BJ (cell line): ENCODE data around the gene RAB38. TPM values are rescaled to one million over a fixed set of nuclear protein-coding genes. Genes with fewer than 3 reads are reported as not detected.

Experiments used
- CTCF ChIA-PET: fragments of 350-600 bp; formaldehyde crosslinking; extraction: SDS; loops from one replicate; lab custom pipeline; 2021; ENCODE audit warnings: antibody characterized with exemption, inconsistent platforms; lab: Yijun Ruan, JAX
- POLR2A ChIA-PET: fragments of 300-600 bp; sonication (Branson Sonifier 250); formaldehyde crosslinking; extraction: SDS; loops from one replicate; lab custom pipeline; 2021; ENCODE audit warnings: antibody characterized with exemption; lab: Charles Lee
- DNase-seq: peaks from one replicate; pipeline ENCODE4 v3.0.0-alpha.2; 2011; ENCODE audit warnings: low read depth
- H3K27me3 ChIP-seq: 2 replicates; pipeline ENCODE4 v1.6.0; 2011; ENCODE audit warnings: low read length; ENCODE audit not compliant: control insufficient read depth, insufficient read depth
- H3K36me3 ChIP-seq: 2 replicates; pipeline ENCODE4 v1.5.1; 2011; ENCODE audit warnings: low read length; ENCODE audit not compliant: control insufficient read depth, insufficient read depth
- H3K4me3 ChIP-seq: 2 replicates; pipeline ENCODE4 v1.5.1; 2011; ENCODE audit warnings: low read depth, mild to moderate bottlenecking, control low read depth, low read length
- polyA plus RNA-seq: library from polyadenylated mRNA; depleted of rRNA; stranded (reverse); fragments of >200 nt; gene quantifications from 2 replicates; pipeline ENCODE4 v1.2.3, GENCODE V29; 2011
- TF ChIP-seq, protein P1 (sequence below): IDR thresholded peaks from 2 replicates; pipeline ENCODE4 v1.5.1; 2011; ENCODE audit warnings: low read depth, mild to moderate bottlenecking, control low read depth, inconsistent platforms, low read length, moderate library complexity; ENCODE audit not compliant: insufficient read depth

RAB38 gene
- polyA plus RNA-seq, 1 experiment = 4.9 TPM

DNA sequence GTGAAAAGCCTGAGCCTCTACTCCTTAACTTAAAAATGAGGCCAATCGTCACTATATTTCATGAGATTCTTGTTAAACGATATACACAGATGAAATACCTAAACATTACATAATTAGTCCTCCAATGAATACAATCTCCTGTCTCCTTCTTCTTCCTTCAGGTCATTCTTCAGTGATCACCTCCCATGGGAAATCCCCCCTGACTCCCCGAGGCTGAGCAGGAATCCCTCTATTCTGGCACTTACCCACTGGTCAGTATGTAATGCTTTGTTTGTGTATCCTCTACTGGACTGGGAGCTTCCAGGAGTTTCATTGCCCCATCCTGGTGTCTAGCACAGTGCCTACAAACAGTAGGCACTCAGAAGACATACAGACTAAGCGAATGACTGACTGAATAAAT, 52.3 kb downstream of the RAB38 start:
- Histone ChIP-seq H3K4me3 (no peak overlapping the region), H3K27me3 (no peaks in the 10 kb centered on the region), H3K36me3 (no peaks in the 10 kb centered on the region)
- ChIA-PET CTCF (interaction anchor here (0.7 kb wide), 2 partner anchors 21 to 421 kb away, joined by 3 read pairs; no protein-coding TSS in a partner anchor), POLR2A (no interaction called here)
- TF ChIP-seq, protein P1, sequence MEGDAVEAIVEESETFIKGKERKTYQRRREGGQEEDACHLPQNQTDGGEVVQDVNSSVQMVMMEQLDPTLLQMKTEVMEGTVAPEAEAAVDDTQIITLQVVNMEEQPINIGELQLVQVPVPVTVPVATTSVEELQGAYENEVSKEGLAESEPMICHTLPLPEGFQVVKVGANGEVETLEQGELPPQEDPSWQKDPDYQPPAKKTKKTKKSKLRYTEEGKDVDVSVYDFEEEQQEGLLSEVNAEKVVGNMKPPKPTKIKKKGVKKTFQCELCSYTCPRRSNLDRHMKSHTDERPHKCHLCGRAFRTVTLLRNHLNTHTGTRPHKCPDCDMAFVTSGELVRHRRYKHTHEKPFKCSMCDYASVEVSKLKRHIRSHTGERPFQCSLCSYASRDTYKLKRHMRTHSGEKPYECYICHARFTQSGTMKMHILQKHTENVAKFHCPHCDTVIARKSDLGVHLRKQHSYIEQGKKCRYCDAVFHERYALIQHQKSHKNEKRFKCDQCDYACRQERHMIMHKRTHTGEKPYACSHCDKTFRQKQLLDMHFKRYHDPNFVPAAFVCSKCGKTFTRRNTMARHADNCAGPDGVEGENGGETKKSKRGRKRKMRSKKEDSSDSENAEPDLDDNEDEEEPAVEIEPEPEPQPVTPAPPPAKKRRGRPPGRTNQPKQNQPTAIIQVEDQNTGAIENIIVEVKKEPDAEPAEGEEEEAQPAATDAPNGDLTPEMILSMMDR = no peak
- DNase-seq = no peak

DNA sequence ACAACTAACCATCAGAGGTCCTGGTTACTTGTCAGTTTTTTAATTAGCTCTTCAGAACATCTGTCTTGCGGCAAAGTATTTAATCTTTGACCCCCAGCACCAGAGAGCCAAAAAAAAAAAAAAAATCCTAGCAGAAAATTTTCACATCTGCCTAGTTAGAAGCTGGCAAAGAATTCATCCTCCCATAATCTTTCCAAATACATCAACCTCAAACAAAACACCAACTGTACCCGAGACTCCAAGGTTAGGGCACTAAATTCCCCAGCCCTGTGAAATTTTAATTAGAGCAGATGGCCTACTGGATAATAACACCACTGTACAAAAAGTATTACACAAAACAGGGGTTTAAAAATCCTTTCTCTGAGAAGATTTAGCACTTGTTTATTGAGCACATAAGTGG, 55.7 kb downstream of the RAB38 start:
- CTCF ChIA-PET = no interaction called here
- H3K4me3 ChIP-seq = no peak overlapping the region
- no peaks in the 10 kb centered on the region for H3K36me3 ChIP-seq
- POLR2A ChIA-PET = interaction anchor here (0.6 kb wide), 1 partner anchor 74 kb away, joined by 3 read pairs; no protein-coding TSS in a partner anchor
- H3K27me3 ChIP-seq = no peaks in the 10 kb centered on the region
- no peak for DNase-seq
- TF ChIP-seq, protein P1 = no peak

DNA sequence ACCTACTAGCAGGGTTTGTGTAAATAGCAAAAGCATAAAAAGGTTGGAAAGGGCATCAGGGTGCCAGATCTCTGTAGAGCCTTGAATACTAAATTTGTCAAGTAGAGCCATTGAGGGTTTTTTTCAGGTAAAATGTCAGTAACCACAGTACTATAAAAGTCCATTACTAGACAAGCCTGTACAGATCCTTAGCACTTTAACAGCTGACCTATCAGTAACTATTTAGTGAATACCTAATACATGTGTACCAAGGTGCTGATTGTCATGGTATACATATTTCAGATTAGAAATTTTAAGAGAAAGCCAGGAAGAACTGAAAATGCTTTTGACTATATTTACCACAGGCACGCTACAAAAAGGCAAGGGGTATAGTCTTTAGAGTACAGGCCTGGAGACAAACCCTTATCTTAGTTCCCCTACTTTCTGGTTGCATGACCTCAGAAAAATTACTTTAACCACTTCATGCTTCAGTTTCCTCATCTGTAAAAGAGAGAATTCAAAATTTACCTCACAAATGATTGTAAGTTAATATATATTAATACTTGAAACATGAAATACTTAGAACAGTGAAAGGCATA, 57.9 kb downstream of the RAB38 start:
- POLR2A ChIA-PET = no interaction called here
- CTCF ChIA-PET = no interaction called here

DNA sequence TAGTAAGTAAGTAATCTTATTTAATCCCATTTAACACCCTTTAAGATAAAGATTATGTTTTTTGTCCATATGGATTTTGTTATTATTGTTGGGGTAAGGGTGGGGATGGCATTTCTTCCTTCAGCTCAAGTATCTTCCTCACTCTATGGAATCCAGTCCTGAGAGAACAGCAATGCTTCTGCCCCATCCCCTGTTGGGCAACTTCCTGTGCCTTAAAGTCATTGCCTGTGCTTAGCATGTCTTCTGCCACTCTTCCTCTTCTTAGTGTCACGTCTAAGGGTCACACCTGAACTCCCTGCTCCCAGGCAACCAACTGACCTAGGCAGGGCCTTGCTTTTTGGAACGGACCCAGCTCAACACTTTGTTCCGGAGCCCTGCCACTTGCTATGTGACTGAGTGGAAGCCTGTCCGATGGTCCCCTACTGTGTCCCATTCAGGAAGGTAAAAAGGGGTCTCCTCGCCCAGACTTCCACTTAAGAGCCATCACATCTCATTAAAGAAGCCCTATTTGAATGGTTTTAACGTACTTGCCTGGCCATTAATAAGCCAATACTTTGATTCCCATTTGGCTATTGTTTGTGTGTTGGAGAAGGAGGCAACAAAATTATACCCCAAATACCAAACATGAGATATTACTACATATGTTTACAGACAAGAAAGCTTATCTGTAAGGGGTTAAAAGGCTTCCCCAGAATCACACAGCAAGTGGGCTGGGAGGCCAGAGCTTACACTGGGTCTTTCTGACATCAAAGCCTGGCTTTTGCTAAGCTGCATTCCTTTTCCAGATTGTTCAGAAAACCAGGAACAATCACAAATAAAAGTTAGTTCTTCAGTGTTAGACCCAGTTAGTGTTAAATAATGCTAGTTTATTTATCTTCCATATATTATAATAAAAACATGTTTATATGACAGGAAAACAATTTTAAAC, 59.2 kb downstream of the RAB38 start:
- ChIA-PET CTCF (no interaction called here), POLR2A (no interaction called here)
- Histone ChIP-seq H3K27me3 (no peaks in the 10 kb centered on the region), H3K4me3 (no peak overlapping the region), H3K36me3 (no peaks in the 10 kb centered on the region)
- DNase-seq = no peak
- TF ChIP-seq, protein P1 = no peak

More for the DNA sequence above, 57.9 kb downstream of the RAB38 start:
- Histone ChIP-seq H3K4me3 (no peak overlapping the region), H3K36me3 (no peaks in the 10 kb centered on the region), H3K27me3 (no peaks in the 10 kb centered on the region)
- TF ChIP-seq, protein P1 = no peak
- DNase-seq = no peak

DNA sequence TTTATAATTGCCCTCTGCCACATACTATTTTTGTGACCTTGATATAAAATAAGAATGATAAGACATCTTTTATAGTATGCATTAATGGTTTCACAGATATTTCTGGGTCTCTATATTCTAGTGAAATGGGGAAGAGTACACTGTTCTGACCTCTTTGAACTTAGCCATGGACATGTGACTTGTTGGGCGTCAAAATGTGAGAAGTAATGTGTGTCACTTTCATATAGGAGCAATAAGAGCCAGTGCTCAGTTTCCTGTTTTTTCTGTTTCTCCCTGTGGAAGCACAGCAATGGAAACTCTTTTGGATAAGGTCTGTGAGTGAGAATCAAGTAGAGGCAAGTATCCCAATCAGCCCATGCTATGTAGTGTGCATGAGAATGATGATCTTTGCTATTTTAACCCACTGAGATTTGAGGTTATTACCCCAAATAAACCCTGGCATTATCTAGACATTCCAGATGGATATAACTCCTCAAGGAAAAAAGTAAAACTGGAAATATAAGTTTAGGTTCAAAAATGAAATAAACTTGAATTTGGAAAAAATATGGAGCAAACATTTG, 60.7 kb downstream of the RAB38 start:
- POLR2A ChIA-PET = no interaction called here
- Histone ChIP-seq H3K4me3 (no peak overlapping the region), H3K27me3 (no peaks in the 10 kb centered on the region), H3K36me3 (no peaks in the 10 kb centered on the region)
- DNase-seq = no peak
- TF ChIP-seq, protein P1 = no peak
- CTCF ChIA-PET = no interaction called here
